Measurements from ENCODE around the gene ZDHHC3.

DNA sequence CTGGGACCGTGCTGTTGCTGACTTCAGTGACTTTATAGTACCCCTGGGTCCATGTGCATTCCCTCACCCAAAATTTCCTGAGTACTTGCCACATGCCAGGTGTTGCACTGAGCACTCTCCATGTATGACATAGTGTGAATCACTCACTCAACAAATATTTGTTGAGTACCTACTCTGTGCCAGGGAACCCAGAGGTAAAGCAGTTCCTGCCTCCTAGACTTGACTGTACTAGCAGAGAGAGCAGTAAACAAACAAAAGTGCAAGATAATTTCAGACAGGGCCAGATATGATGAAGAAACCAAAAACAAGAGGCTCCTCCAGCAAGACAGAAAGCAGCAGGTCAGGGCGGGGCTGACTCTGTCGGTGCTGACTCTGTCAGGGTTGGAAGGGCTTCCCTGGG, 89.4 kb downstream of the ZDHHC3 start:
- TF ChIP-seq, protein P1, sequence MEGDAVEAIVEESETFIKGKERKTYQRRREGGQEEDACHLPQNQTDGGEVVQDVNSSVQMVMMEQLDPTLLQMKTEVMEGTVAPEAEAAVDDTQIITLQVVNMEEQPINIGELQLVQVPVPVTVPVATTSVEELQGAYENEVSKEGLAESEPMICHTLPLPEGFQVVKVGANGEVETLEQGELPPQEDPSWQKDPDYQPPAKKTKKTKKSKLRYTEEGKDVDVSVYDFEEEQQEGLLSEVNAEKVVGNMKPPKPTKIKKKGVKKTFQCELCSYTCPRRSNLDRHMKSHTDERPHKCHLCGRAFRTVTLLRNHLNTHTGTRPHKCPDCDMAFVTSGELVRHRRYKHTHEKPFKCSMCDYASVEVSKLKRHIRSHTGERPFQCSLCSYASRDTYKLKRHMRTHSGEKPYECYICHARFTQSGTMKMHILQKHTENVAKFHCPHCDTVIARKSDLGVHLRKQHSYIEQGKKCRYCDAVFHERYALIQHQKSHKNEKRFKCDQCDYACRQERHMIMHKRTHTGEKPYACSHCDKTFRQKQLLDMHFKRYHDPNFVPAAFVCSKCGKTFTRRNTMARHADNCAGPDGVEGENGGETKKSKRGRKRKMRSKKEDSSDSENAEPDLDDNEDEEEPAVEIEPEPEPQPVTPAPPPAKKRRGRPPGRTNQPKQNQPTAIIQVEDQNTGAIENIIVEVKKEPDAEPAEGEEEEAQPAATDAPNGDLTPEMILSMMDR (IDR thresholded peaks at IDR 0.05) = no peak
- TF ChIP-seq, protein P2, sequence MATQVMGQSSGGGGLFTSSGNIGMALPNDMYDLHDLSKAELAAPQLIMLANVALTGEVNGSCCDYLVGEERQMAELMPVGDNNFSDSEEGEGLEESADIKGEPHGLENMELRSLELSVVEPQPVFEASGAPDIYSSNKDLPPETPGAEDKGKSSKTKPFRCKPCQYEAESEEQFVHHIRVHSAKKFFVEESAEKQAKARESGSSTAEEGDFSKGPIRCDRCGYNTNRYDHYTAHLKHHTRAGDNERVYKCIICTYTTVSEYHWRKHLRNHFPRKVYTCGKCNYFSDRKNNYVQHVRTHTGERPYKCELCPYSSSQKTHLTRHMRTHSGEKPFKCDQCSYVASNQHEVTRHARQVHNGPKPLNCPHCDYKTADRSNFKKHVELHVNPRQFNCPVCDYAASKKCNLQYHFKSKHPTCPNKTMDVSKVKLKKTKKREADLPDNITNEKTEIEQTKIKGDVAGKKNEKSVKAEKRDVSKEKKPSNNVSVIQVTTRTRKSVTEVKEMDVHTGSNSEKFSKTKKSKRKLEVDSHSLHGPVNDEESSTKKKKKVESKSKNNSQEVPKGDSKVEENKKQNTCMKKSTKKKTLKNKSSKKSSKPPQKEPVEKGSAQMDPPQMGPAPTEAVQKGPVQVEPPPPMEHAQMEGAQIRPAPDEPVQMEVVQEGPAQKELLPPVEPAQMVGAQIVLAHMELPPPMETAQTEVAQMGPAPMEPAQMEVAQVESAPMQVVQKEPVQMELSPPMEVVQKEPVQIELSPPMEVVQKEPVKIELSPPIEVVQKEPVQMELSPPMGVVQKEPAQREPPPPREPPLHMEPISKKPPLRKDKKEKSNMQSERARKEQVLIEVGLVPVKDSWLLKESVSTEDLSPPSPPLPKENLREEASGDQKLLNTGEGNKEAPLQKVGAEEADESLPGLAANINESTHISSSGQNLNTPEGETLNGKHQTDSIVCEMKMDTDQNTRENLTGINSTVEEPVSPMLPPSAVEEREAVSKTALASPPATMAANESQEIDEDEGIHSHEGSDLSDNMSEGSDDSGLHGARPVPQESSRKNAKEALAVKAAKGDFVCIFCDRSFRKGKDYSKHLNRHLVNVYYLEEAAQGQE (IDR thresholded peaks at IDR 0.05; ENCODE audit: insufficient read depth in 1 of 2, low read depth in 2 of 2, low read length in 1 of 2) = no peak
- TF ChIP-seq POLR2AphosphoS5 (IDR thresholded peaks at IDR 0.05; ENCODE audit: low read depth, low read length) = no peak
